K562 (cell line): ENCODE results near the gene ALKBH8. TPM values are rescaled to one million over a fixed set of nuclear protein-coding genes. Genes with fewer than 3 reads are reported as not detected.

Experiments used
- BRCA1 ChIP-seq, 2 experiments: fragments of 450-650 bp in 1 of 2; sonication (generic) in 1 of 2; formaldehyde crosslinking in 1 of 2; IDR thresholded peaks; 2 replicates each; pipeline versions ENCODE4 v1.5.0 to v1.6.1; 2017 to 2020; ENCODE audit warnings: mild to moderate bottlenecking in 1 of 2, missing genetic modification reagents in 1 of 2
- BRD9 ChIP-seq: fragments of 450-650 bp; IDR thresholded peaks from 2 replicates; pipeline ENCODE4 v1.6.1; 2018; ENCODE audit warnings: low read depth; ENCODE audit not compliant: partially characterized antibody
- ESRRB ChIP-seq: fragments of 250-450 bp; sonication (Bioruptor Pico); IDR thresholded peaks from 2 replicates; pipeline ENCODE4 v1.5.0; 2020; ENCODE audit warnings: mild to moderate bottlenecking, moderate library complexity, borderline replicate concordance
- FOSL1 ChIP-seq: fragments of 200-800 bp; sonication (Bioruptor generic); conservative IDR thresholded peaks from 2 replicates; pipeline ENCODE4 v1.6.1; 2016; ENCODE audit warnings: missing genetic modification characterization, missing compliant biosample characterization
- GABPB2 ChIP-seq: fragments of 250-450 bp; sonication (Bioruptor Pico); conservative IDR thresholded peaks from 2 replicates; pipeline ENCODE4 v1.5.1; 2021; ENCODE audit warnings: mild to moderate bottlenecking
- KAT2B ChIP-seq: IDR thresholded peaks from one replicate; pipeline ENCODE4 v1.6.1; 2012; ENCODE audit warnings: low read depth, mild to moderate bottlenecking, control low read depth, inconsistent platforms, low read length, moderate library complexity
- MCM3 ChIP-seq: fragments of 450-650 bp; IDR thresholded peaks from 2 replicates; pipeline ENCODE4 v1.6.1; 2016
- NCOA4 ChIP-seq: fragments of 450-650 bp; IDR thresholded peaks from 2 replicates; pipeline ENCODE4 v1.6.1; 2018; ENCODE audit warnings: mild to moderate bottlenecking; ENCODE audit not compliant: partially characterized antibody
- POLR3G ChIP-seq: IDR thresholded peaks from 2 replicates; pipeline ENCODE4 v1.6.1; 2011; ENCODE audit not compliant: insufficient read length, insufficient replicate concordance; ENCODE audit errors: extremely low read depth
- RFX7 ChIP-seq: fragments of 250-450 bp; sonication (Bioruptor Pico); IDR thresholded peaks from 2 replicates; pipeline ENCODE4 v1.5.1; 2021; ENCODE audit warnings: mild to moderate bottlenecking
- SIRT6 ChIP-seq: IDR thresholded peaks from one replicate; pipeline ENCODE4 v1.6.1; 2012; ENCODE audit warnings: low read depth, mild to moderate bottlenecking, control low read depth, inconsistent platforms, low read length, moderate library complexity
- ZNF175 ChIP-seq: fragments of 200-800 bp; sonication (Bioruptor generic); IDR thresholded peaks from 2 replicates; pipeline ENCODE4 v1.6.1; 2016; ENCODE audit warnings: low read depth, mild to moderate bottlenecking, missing genetic modification characterization, missing compliant biosample characterization
- ZNF311 ChIP-seq: fragments of 250-450 bp; sonication (Bioruptor Pico); IDR thresholded peaks from 2 replicates; pipeline ENCODE4 v1.4.0; 2020; ENCODE audit warnings: mild to moderate bottlenecking, moderate library complexity
- ZNF551 ChIP-seq: fragments of 250-450 bp; sonication (Bioruptor Pico); IDR thresholded peaks from 2 replicates; pipeline ENCODE4 v1.5.0; 2021; ENCODE audit warnings: mild to moderate bottlenecking, moderate library complexity
- ZNF584 ChIP-seq: fragments of 200-800 bp; sonication (Bioruptor generic); IDR thresholded peaks from 2 replicates; pipeline ENCODE4 v1.6.1; 2016; ENCODE audit warnings: low read depth, mild to moderate bottlenecking, missing genetic modification characterization, missing compliant biosample characterization
- ZNF589 ChIP-seq: fragments of 200-800 bp; sonication (Bioruptor generic); IDR thresholded peaks from 2 replicates; pipeline ENCODE4 v1.6.1; 2016; ENCODE audit warnings: low read depth, missing genetic modification characterization, missing compliant biosample characterization
- ZNF77 ChIP-seq: fragments of 250-450 bp; sonication (Bioruptor Pico); IDR thresholded peaks from 2 replicates; pipeline ENCODE4 v1.5.0; 2020
- polyA plus RNA-seq, 8 experiments: library from polyadenylated mRNA; depleted of rRNA in 4 of 8; stranded (reverse) in 5 of 8; unstranded in 3 of 8; fragments of >200 nt; fragmentation: Nextera tagmentation in 2 of 8; fragmentation: Illumina TruSeq in 1 of 8; extraction: Ambion mirVana in 2 of 8; extraction: Trizol in 1 of 8; gene quantifications; 2 replicates each; pipeline versions ENCODE4 v1.2.1 to v1.2.3, GENCODE V29; 2011 to 2014; ENCODE audit warnings: inconsistent platforms in 1 of 8, missing spikeins in 1 of 8
- total RNA-seq, 7 experiments: library from RNA; depleted of rRNA in 6 of 7; stranded (reverse); fragments of >200 nt in 6 of 7; fragmentation: Illumina TruSeq in 2 of 7; extraction: Trizol in 2 of 7; gene quantifications; 2 replicates each; pipeline versions ENCODE4 v1.2.1 to v1.2.3, GENCODE V29; 2011 to 2021; ENCODE audit warnings: low replicate concordance in 1 of 7
- TF ChIP-seq, protein P1 (sequence below): fragments of 450-650 bp; IDR thresholded peaks from 2 replicates; pipeline ENCODE4 v1.6.1; 2016; ENCODE audit warnings: mild to moderate bottlenecking, moderate library complexity

ALKBH8 gene
- total and polyA plus RNA-seq, 9 of the 15 experiments (the other 6 are each of a cell fraction or from before 2014, with no cell fraction given): 4.3 to 14.4 (median 9.1) TPM

DNA sequence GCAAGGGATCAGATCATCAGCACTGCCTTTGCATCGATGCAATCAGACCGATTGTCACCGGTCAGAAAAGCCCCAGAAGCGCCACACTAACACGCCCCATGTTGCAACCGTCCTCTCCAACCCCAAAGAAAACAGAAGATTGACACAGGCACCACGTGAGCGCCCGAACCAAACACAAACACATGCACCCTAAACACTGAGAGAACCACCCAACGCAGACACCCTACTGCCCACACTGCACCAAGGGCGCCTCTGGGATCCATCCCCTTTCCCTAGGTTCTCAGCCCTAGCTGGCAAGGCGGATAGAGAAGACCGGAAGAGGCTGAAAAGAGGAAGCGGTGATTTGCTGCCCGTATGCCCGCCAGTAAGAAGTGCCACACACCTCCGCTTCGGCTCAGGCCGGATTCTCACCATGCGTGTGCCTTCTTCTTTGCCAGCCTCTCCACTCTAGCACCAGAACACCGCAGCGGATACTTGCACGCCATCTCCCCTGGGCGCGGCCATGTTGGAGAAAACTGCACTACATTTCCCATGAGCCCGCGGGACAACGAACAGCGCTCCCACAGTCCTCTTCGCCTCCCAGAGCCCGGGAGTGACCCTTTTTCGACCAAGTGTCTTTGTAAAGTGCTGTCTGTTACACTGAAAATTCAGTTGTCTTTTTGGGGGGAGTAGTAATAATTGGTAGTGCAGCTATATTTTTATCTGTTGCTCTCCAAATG, at the start of gene ALKBH8 (continued):
- TF ChIP-seq ZNF584 (CRISPR knock-in tag) (peak; percentile 66; the same call in 1 of the 2 replicates), NCOA4 (no peak), FOSL1 (tag) (no peak), ZNF589 (CRISPR knock-in tag) (peak; percentile 59; the same call in 1 of the 2 replicates), ESRRB (CRISPR knock-in tag) (no peak), GABPB2 (CRISPR knock-in tag) (no peak), POLR3G (no peak), SIRT6 (no peak), KAT2B (no peak), ZNF551 (no peak), BRCA1 (IDR thresholded peaks at IDR 0.05) (no peak), BRCA1 (CRISPR knock-in tag; IDR thresholded peaks at IDR 0.05) (no peak), ZNF175 (no peak), ZNF77 (CRISPR knock-in tag) (no peak), MCM3 (no peak), ZNF311 (CRISPR knock-in tag) (peak; percentile 31; the same call in 1 of the 2 replicates), BRD9 (no peak), RFX7 (no peak)
- TF ChIP-seq, protein P1, sequence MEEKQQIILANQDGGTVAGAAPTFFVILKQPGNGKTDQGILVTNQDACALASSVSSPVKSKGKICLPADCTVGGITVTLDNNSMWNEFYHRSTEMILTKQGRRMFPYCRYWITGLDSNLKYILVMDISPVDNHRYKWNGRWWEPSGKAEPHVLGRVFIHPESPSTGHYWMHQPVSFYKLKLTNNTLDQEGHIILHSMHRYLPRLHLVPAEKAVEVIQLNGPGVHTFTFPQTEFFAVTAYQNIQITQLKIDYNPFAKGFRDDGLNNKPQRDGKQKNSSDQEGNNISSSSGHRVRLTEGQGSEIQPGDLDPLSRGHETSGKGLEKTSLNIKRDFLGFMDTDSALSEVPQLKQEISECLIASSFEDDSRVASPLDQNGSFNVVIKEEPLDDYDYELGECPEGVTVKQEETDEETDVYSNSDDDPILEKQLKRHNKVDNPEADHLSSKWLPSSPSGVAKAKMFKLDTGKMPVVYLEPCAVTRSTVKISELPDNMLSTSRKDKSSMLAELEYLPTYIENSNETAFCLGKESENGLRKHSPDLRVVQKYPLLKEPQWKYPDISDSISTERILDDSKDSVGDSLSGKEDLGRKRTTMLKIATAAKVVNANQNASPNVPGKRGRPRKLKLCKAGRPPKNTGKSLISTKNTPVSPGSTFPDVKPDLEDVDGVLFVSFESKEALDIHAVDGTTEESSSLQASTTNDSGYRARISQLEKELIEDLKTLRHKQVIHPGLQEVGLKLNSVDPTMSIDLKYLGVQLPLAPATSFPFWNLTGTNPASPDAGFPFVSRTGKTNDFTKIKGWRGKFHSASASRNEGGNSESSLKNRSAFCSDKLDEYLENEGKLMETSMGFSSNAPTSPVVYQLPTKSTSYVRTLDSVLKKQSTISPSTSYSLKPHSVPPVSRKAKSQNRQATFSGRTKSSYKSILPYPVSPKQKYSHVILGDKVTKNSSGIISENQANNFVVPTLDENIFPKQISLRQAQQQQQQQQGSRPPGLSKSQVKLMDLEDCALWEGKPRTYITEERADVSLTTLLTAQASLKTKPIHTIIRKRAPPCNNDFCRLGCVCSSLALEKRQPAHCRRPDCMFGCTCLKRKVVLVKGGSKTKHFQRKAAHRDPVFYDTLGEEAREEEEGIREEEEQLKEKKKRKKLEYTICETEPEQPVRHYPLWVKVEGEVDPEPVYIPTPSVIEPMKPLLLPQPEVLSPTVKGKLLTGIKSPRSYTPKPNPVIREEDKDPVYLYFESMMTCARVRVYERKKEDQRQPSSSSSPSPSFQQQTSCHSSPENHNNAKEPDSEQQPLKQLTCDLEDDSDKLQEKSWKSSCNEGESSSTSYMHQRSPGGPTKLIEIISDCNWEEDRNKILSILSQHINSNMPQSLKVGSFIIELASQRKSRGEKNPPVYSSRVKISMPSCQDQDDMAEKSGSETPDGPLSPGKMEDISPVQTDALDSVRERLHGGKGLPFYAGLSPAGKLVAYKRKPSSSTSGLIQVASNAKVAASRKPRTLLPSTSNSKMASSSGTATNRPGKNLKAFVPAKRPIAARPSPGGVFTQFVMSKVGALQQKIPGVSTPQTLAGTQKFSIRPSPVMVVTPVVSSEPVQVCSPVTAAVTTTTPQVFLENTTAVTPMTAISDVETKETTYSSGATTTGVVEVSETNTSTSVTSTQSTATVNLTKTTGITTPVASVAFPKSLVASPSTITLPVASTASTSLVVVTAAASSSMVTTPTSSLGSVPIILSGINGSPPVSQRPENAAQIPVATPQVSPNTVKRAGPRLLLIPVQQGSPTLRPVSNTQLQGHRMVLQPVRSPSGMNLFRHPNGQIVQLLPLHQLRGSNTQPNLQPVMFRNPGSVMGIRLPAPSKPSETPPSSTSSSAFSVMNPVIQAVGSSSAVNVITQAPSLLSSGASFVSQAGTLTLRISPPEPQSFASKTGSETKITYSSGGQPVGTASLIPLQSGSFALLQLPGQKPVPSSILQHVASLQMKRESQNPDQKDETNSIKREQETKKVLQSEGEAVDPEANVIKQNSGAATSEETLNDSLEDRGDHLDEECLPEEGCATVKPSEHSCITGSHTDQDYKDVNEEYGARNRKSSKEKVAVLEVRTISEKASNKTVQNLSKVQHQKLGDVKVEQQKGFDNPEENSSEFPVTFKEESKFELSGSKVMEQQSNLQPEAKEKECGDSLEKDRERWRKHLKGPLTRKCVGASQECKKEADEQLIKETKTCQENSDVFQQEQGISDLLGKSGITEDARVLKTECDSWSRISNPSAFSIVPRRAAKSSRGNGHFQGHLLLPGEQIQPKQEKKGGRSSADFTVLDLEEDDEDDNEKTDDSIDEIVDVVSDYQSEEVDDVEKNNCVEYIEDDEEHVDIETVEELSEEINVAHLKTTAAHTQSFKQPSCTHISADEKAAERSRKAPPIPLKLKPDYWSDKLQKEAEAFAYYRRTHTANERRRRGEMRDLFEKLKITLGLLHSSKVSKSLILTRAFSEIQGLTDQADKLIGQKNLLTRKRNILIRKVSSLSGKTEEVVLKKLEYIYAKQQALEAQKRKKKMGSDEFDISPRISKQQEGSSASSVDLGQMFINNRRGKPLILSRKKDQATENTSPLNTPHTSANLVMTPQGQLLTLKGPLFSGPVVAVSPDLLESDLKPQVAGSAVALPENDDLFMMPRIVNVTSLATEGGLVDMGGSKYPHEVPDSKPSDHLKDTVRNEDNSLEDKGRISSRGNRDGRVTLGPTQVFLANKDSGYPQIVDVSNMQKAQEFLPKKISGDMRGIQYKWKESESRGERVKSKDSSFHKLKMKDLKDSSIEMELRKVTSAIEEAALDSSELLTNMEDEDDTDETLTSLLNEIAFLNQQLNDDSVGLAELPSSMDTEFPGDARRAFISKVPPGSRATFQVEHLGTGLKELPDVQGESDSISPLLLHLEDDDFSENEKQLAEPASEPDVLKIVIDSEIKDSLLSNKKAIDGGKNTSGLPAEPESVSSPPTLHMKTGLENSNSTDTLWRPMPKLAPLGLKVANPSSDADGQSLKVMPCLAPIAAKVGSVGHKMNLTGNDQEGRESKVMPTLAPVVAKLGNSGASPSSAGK: no peak
